HepG2 (cell line): Measurements from ENCODE around the gene CCDC88B. TPM values are rescaled to one million over a fixed set of nuclear protein-coding genes. Genes with fewer than 3 reads are reported as not detected.

Source experiments
- CCDC6 ChIP-seq: sonication (generic); formaldehyde crosslinking; IDR thresholded peaks from 2 replicates; pipeline ENCODE4 v1.8.1; 2022; ENCODE audit warnings: mild to moderate bottlenecking, missing genetic modification reagents, moderate library complexity
- HDAC1 ChIP-seq: sonication (generic); formaldehyde crosslinking; IDR thresholded peaks from 2 replicates; pipeline ENCODE4 v1.5.1; 2020; ENCODE audit warnings: mild to moderate bottlenecking, missing genetic modification reagents
- IKZF1 ChIP-seq: fragments of 450-650 bp; IDR thresholded peaks from 2 replicates; pipeline ENCODE4 v1.7.1; 2016
- POLR2AphosphoS5 ChIP-seq: IDR thresholded peaks from 2 replicates; pipeline ENCODE4 v1.6.1; 2012; ENCODE audit warnings: low read depth, low read length
- RXRA ChIP-seq: sonication (generic); formaldehyde crosslinking; IDR thresholded peaks from 2 replicates; pipeline ENCODE4 v1.5.1; 2020; ENCODE audit warnings: missing genetic modification reagents
- TBX3 ChIP-seq: fragments of 450-650 bp; IDR thresholded peaks from 2 replicates; pipeline ENCODE4 v1.6.1; 2017; ENCODE audit warnings: antibody characterized with exemption, mild to moderate bottlenecking, inconsistent platforms, borderline replicate concordance
- ZBTB38 ChIP-seq: sonication (generic); formaldehyde crosslinking; IDR thresholded peaks from 2 replicates; pipeline ENCODE4 v1.5.1; 2020; ENCODE audit warnings: mild to moderate bottlenecking, missing genetic modification reagents
- ZNF264 ChIP-seq: sonication (generic); formaldehyde crosslinking; IDR thresholded peaks from 2 replicates; pipeline ENCODE4 v1.4.0; 2020; ENCODE audit warnings: missing genetic modification reagents
- ZNF326 ChIP-seq: sonication (generic); formaldehyde crosslinking; IDR thresholded peaks from 2 replicates; pipeline ENCODE4 v1.4.0; 2020; ENCODE audit warnings: missing genetic modification reagents, borderline replicate concordance
- ZNF558 ChIP-seq: sonication (generic); formaldehyde crosslinking; IDR thresholded peaks from 2 replicates; pipeline ENCODE4 v1.9.0; 2022; ENCODE audit warnings: mild to moderate bottlenecking, missing genetic modification reagents, borderline replicate concordance
- ZNF891 ChIP-seq: sonication (generic); formaldehyde crosslinking; IDR thresholded peaks from 2 replicates; pipeline ENCODE4 v1.5.0; 2020; ENCODE audit warnings: mild to moderate bottlenecking, missing genetic modification reagents
- polyA plus RNA-seq, 8 experiments: library from polyadenylated mRNA; depleted of rRNA in 3 of 8; stranded (reverse) in 7 of 8; unstranded in 1 of 8; fragments of >200 nt; fragmentation: Illumina TruSeq in 4 of 8; extraction: Trizol in 4 of 8; gene quantifications; 2 replicates each; pipeline versions ENCODE4 v1.2.1 to v1.2.3, GENCODE V29; 2011 to 2016; ENCODE audit warnings: low read depth in 4 of 8, missing spikeins in 1 of 8, mixed read lengths in 1 of 8; ENCODE audit not compliant: insufficient read depth in 1 of 8
- total RNA-seq, 5 experiments: library from RNA; depleted of rRNA; stranded (reverse); fragments of >200 nt; fragmentation: Illumina TruSeq; extraction: Trizol; gene quantifications; 2 replicates each; pipeline ENCODE4 v1.2.3, GENCODE V29; 2016; ENCODE audit warnings: low read depth in 1 of 5
- TF ChIP-seq, protein P1 (sequence below): sonication (generic); formaldehyde crosslinking; IDR thresholded peaks from 2 replicates; pipeline ENCODE4 v1.4.0; 2020; ENCODE audit warnings: missing genetic modification reagents
- TF ChIP-seq, protein P2 (sequence below): sonication (generic); formaldehyde crosslinking; IDR thresholded peaks from 2 replicates; pipeline ENCODE4 v1.4.0; 2020; ENCODE audit warnings: mild to moderate bottlenecking, low read depth, missing genetic modification reagents
- TF ChIP-seq, protein P3 (sequence below): sonication (generic); formaldehyde crosslinking; IDR thresholded peaks from 2 replicates; pipeline ENCODE4 v1.4.0; 2020; ENCODE audit warnings: low read depth, mild to moderate bottlenecking, missing genetic modification reagents
- TF ChIP-seq, protein P4 (sequence below): sonication (generic); formaldehyde crosslinking; IDR thresholded peaks from 2 replicates; pipeline ENCODE4 v1.5.0; 2020; ENCODE audit warnings: missing genetic modification reagents

Gene CCDC88B
- total and polyA plus RNA-seq, 2 of the 13 experiments (the other 11 are each of a cell fraction or from before 2014, with no cell fraction given), result 3.6 to 4.8 TPM

DNA sequence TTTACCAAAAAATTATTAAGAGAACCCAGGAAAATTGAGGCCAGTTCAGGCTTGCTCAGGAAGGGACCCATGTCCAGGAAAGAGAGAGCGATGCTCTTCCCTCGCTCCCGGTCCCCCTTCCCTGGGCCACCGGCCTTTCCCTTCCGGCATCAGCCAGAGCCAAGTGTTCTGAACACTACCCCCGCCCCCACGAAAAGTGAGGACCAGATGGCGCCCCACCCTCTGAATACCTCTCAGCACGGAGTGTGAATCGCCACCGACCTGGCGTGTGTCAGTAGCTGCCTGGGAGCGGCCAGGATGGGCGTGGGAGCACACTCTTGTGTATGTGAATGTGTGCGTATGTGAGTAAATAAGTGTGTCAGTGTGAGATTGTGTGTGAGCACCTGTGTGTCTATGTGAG lies 39.2 kb downstream of the CCDC88B start (continued):
- TF ChIP-seq, protein P1, sequence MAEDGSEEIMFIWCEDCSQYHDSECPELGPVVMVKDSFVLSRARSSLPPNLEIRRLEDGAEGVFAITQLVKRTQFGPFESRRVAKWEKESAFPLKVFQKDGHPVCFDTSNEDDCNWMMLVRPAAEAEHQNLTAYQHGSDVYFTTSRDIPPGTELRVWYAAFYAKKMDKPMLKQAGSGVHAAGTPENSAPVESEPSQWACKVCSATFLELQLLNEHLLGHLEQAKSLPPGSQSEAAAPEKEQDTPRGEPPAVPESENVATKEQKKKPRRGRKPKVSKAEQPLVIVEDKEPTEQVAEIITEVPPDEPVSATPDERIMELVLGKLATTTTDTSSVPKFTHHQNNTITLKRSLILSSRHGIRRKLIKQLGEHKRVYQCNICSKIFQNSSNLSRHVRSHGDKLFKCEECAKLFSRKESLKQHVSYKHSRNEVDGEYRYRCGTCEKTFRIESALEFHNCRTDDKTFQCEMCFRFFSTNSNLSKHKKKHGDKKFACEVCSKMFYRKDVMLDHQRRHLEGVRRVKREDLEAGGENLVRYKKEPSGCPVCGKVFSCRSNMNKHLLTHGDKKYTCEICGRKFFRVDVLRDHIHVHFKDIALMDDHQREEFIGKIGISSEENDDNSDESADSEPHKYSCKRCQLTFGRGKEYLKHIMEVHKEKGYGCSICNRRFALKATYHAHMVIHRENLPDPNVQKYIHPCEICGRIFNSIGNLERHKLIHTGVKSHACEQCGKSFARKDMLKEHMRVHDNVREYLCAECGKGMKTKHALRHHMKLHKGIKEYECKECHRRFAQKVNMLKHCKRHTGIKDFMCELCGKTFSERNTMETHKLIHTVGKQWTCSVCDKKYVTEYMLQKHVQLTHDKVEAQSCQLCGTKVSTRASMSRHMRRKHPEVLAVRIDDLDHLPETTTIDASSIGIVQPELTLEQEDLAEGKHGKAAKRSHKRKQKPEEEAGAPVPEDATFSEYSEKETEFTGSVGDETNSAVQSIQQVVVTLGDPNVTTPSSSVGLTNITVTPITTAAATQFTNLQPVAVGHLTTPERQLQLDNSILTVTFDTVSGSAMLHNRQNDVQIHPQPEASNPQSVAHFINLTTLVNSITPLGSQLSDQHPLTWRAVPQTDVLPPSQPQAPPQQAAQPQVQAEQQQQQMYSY (CRISPR knock-in tag), result no peak
- no peak for TF ChIP-seq ZNF264 (CRISPR knock-in tag)
- no peak for TF ChIP-seq CCDC6
- TF ChIP-seq ZNF558 (CRISPR knock-in tag), result no peak
- TF ChIP-seq, protein P2, sequence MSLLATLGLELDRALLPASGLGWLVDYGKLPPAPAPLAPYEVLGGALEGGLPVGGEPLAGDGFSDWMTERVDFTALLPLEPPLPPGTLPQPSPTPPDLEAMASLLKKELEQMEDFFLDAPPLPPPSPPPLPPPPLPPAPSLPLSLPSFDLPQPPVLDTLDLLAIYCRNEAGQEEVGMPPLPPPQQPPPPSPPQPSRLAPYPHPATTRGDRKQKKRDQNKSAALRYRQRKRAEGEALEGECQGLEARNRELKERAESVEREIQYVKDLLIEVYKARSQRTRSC, result no peak
- TF ChIP-seq TBX3, result no peak
- TF ChIP-seq, protein P3, sequence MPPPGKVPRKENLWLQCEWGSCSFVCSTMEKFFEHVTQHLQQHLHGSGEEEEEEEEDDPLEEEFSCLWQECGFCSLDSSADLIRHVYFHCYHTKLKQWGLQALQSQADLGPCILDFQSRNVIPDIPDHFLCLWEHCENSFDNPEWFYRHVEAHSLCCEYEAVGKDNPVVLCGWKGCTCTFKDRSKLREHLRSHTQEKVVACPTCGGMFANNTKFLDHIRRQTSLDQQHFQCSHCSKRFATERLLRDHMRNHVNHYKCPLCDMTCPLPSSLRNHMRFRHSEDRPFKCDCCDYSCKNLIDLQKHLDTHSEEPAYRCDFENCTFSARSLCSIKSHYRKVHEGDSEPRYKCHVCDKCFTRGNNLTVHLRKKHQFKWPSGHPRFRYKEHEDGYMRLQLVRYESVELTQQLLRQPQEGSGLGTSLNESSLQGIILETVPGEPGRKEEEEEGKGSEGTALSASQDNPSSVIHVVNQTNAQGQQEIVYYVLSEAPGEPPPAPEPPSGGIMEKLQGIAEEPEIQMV (CRISPR knock-in tag), result no peak
- no peak for TF ChIP-seq ZNF891 (CRISPR knock-in tag)
- TF ChIP-seq ZNF326 (CRISPR knock-in tag), result no peak
- TF ChIP-seq, protein P4, sequence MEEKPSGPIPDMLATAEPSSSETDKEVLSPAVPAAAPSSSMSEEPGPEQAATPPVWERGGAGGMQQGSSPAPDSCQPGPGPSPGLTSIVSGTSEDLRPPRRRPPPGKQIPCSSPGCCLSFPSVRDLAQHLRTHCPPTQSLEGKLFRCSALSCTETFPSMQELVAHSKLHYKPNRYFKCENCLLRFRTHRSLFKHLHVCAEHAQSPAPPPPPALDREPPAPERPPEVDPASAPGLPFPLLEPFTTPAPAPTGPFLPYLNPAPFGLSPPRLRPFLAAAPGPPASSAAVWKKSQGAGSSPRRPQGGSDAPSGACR (CRISPR knock-in tag), result no peak
- TF ChIP-seq IKZF1, result no peak
- TF ChIP-seq POLR2AphosphoS5, result no peak
- no peak for TF ChIP-seq ZBTB38 (CRISPR knock-in tag)
- TF ChIP-seq RXRA (CRISPR knock-in tag), result no peak
- no peak for TF ChIP-seq HDAC1 (CRISPR knock-in tag)
